HFF-Myc (cell line): ENCODE measurements around the gene GPC5.

Experiments used
- DNase-seq: peaks from one replicate; pipeline ENCODE4 v3.0.0-alpha.2; 2011; ENCODE audit warnings: low read depth; ENCODE audit errors: extremely low read depth
- H3K4me3 ChIP-seq: replicated peaks from 2 replicates; pipeline ENCODE4 v1.5.1; 2011; ENCODE audit warnings: low read depth, mild to moderate bottlenecking, control low read depth, low read length
- TF ChIP-seq, protein P1 (sequence below): IDR thresholded peaks from 2 replicates; pipeline ENCODE4 v1.5.1; 2012; ENCODE audit warnings: mild to moderate bottlenecking, low read depth, low read length, control low read depth; ENCODE audit errors: missing control alignments

The GPC5 gene

GRCh38 chr13:91369441-91369831, 29.0 kb upstream of the GPC5 start:
- DNase-seq: no peak
- TF ChIP-seq, protein P1, sequence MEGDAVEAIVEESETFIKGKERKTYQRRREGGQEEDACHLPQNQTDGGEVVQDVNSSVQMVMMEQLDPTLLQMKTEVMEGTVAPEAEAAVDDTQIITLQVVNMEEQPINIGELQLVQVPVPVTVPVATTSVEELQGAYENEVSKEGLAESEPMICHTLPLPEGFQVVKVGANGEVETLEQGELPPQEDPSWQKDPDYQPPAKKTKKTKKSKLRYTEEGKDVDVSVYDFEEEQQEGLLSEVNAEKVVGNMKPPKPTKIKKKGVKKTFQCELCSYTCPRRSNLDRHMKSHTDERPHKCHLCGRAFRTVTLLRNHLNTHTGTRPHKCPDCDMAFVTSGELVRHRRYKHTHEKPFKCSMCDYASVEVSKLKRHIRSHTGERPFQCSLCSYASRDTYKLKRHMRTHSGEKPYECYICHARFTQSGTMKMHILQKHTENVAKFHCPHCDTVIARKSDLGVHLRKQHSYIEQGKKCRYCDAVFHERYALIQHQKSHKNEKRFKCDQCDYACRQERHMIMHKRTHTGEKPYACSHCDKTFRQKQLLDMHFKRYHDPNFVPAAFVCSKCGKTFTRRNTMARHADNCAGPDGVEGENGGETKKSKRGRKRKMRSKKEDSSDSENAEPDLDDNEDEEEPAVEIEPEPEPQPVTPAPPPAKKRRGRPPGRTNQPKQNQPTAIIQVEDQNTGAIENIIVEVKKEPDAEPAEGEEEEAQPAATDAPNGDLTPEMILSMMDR: no peak
- no peak overlapping the region for H3K4me3 ChIP-seq

DNA sequence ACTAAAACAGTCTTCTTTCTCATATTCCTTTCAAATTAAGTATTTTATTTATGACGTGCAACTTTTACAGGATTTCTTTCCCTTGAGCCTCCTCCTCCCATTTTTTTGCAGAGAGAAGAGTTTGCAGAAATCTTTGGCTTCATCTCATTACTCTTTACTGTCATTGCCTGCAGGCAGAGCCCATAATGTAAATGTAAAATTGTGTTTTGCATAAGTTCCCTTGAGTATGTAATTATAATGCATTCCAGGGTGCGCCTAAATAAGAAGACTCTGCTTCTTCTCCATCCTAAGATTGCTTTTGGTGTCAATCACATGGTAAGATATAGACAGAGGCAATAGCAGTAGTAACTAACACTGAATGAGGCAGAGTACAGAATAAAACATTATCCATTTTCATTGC, 27.9 kb upstream of the GPC5 start:
- no peak overlapping the region for H3K4me3 ChIP-seq
- DNase-seq: no peak
- TF ChIP-seq, protein P1: no peak

GRCh38 chr13:91372911-91373310, 25.5 kb upstream of the GPC5 start:
- TF ChIP-seq, protein P1: no peak
- no peak overlapping the region for H3K4me3 ChIP-seq
- no peak for DNase-seq

GRCh38 chr13:91375116-91375729, 23.2 kb upstream of the GPC5 start:
- TF ChIP-seq, protein P1: peak; percentile 46
- no peak overlapping the region for H3K4me3 ChIP-seq
- no peak for DNase-seq

GRCh38 chr13:91381371-91381770, 17.1 kb upstream of the GPC5 start:
- no peak overlapping the region for H3K4me3 ChIP-seq
- no peak for DNase-seq
- TF ChIP-seq, protein P1: peak; percentile 14

GRCh38 chr13:91383836-91384235, 14.6 kb upstream of the GPC5 start:
- DNase-seq: no peak
- no peak overlapping the region for H3K4me3 ChIP-seq
- TF ChIP-seq, protein P1: no peak

DNA sequence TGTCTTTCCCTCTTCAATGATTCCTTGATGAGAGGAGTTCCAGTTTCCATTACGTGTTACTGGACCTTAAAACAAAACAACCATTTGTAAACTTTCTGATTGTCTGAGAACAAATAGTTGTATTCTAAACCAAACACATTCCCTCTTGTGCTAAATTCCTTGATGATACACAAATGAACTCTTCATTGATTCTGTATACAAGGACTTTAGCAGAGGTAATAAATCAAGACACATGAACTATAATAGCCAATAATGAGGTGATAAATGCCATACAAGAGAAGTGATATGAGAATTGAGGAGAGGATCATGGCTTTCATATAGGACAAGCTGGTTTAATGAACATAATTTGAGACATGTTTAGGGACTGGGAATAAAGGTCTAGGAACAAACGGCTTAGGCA, 13.5 kb upstream of the GPC5 start:
- no peak overlapping the region for H3K4me3 ChIP-seq
- TF ChIP-seq, protein P1: no peak
- DNase-seq: no peak
